Trophoblast cell (in vitro differentiated cells and primary cell): ENCODE results near the gene PRKAR1B.

Source experiments
- DNase-seq, 2 donors: peaks; one replicate each; pipeline ENCODE4 v3.0.0-alpha.2; 2016
- H2AFZ ChIP-seq: 2 replicates; pipeline ENCODE4 v1.6.1; 2013; ENCODE audit warnings: low read length, moderate library complexity, mild to moderate bottlenecking; ENCODE audit not compliant: insufficient read depth, poor library complexity
- H2AK5ac ChIP-seq: 2 replicates; pipeline ENCODE4 v1.6.1; 2013; ENCODE audit warnings: mild to moderate bottlenecking, low read length
- H2BK120ac ChIP-seq: 2 replicates; pipeline ENCODE4 v1.6.1; 2013; ENCODE audit warnings: low read length, mild to moderate bottlenecking, moderate library complexity; ENCODE audit not compliant: insufficient read depth, poor library complexity
- H2BK12ac ChIP-seq: 2 replicates; pipeline ENCODE4 v1.6.1; 2013; ENCODE audit warnings: mild to moderate bottlenecking, low read length, moderate library complexity
- H2BK5ac ChIP-seq: 2 replicates; pipeline ENCODE4 v1.6.1; 2013; ENCODE audit warnings: low read length, low read depth, moderate library complexity, mild to moderate bottlenecking; ENCODE audit not compliant: poor library complexity
- H3K14ac ChIP-seq: 2 replicates; pipeline ENCODE4 v1.6.1; 2013; ENCODE audit warnings: mild to moderate bottlenecking, low read length
- H3K18ac ChIP-seq: 2 replicates; pipeline ENCODE4 v1.6.1; 2013; ENCODE audit warnings: mild to moderate bottlenecking, low read length
- H3K23ac ChIP-seq: 2 replicates; pipeline ENCODE4 v1.6.1; 2013; ENCODE audit warnings: low read length
- H3K27ac ChIP-seq: 2 replicates; pipeline ENCODE4 v1.5.1; 2013; ENCODE audit warnings: low read depth, mild to moderate bottlenecking, inconsistent platforms, low read length, moderate library complexity
- H3K27me3 ChIP-seq: 2 replicates; pipeline ENCODE4 v1.6.1; 2013; ENCODE audit warnings: inconsistent platforms, mild to moderate bottlenecking, low read length, moderate library complexity; ENCODE audit not compliant: insufficient read depth
- H3K36me3 ChIP-seq, 2 experiments: 1 replicate in 1 of 2; 2 replicates in 1 of 2; pipeline ENCODE4 v1.6.1; 2013; ENCODE audit warnings: low read length in 2 of 2, mild to moderate bottlenecking in 2 of 2, moderate library complexity in 1 of 2; ENCODE audit not compliant: insufficient read depth in 2 of 2, control insufficient read depth in 1 of 2
- H3K4ac ChIP-seq: 2 replicates; pipeline ENCODE4 v1.6.1; 2013; ENCODE audit warnings: low read depth, mild to moderate bottlenecking, low read length, moderate library complexity
- H3K4me1 ChIP-seq, 2 experiments: 1 replicate in 1 of 2; 2 replicates in 1 of 2; pipeline ENCODE4 v1.6.1; 2013; ENCODE audit warnings: low read length in 2 of 2, mild to moderate bottlenecking in 2 of 2, moderate library complexity in 1 of 2; ENCODE audit not compliant: insufficient read depth in 2 of 2, control insufficient read depth in 1 of 2
- H3K4me2 ChIP-seq: 2 replicates; pipeline ENCODE4 v1.6.1; 2013; ENCODE audit warnings: inconsistent platforms, mild to moderate bottlenecking, low read length, moderate library complexity
- H3K4me3 ChIP-seq: 2 replicates; pipeline ENCODE4 v1.5.1; 2013; ENCODE audit warnings: mild to moderate bottlenecking, low read depth, low read length, inconsistent platforms
- H3K79me1 ChIP-seq: one replicate; pipeline ENCODE4 v1.6.1; 2013; ENCODE audit warnings: low read length
- H3K79me2 ChIP-seq: 2 replicates; pipeline ENCODE4 v1.6.1; 2013; ENCODE audit warnings: low read length, mild to moderate bottlenecking; ENCODE audit not compliant: control insufficient read depth, insufficient read depth, poor library complexity
- H3K9ac ChIP-seq: 2 replicates; pipeline ENCODE4 v1.6.1; 2013; ENCODE audit warnings: mild to moderate bottlenecking, low read length
- H3K9me3 ChIP-seq: 2 replicates; pipeline ENCODE4 v1.6.1; 2013; ENCODE audit warnings: low read depth, mild to moderate bottlenecking, control low read depth, inconsistent platforms, low read length; ENCODE audit not compliant: insufficient read depth
- H4K12ac ChIP-seq: 2 replicates; pipeline ENCODE4 v1.6.1; 2013; ENCODE audit warnings: low read depth, mild to moderate bottlenecking, low read length, moderate library complexity
- H4K8ac ChIP-seq: 2 replicates; pipeline ENCODE4 v1.6.1; 2013; ENCODE audit warnings: low read depth, mild to moderate bottlenecking, low read length, moderate library complexity
- H4K91ac ChIP-seq: one replicate; pipeline ENCODE4 v1.6.1; 2013; ENCODE audit warnings: low read depth, mild to moderate bottlenecking, low read length, moderate library complexity
- WGBS: extraction: QIAGEN DNeasy Blood & Tissue Kit; methylation state at CpG from one replicate; pipeline ENCODE4 v1.1.7; 2013; ENCODE audit warnings: missing lambda C conversion rate; ENCODE audit not compliant: insufficient read length, insufficient coverage; ENCODE audit errors: extremely low coverage; 5-methylcytosine and 5-hydroxymethylcytosine counted together

Gene PRKAR1B

DNA sequence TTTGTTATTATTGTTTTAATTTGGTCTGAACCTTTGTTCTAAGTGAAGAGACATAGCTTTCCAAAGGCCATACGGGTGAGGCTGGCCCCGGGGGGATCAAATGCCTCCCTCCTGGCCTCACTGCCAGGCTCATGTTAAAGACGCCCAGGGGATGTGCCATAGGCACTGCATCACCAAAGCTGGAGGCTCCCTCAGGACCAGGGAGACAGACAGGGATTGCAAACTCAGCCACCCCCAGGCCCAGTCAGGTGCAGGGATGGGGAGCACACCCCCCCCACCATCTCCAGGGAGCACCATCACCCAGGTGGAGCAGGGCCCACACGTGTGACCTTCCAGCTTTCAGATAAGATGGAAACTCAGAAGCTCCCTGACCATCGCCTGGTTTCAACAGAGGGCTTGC lies 96.5 kb downstream of the PRKAR1B start:
- H3K4me1 ChIP-seq, result no peaks in the 10 kb centered on the region
- H4K12ac ChIP-seq, result no peak overlapping the region
- H3K14ac ChIP-seq, result no peak overlapping the region
- H3K4ac ChIP-seq, result no peak overlapping the region
- no peak overlapping the region for H3K9ac ChIP-seq
- no peak overlapping the region for H2AK5ac ChIP-seq
- no peak overlapping the region for H3K27ac ChIP-seq
- WGBS, result no CpG with 5 or more reads among the region's 5 CpGs
- no peaks in the 10 kb centered on the region for H3K36me3 ChIP-seq
- DNase-seq, result no peak
- no peak overlapping the region for H3K4me2 ChIP-seq
- no peaks in the 10 kb centered on the region for H3K79me1 ChIP-seq
- peaks cover 2% of the 10 kb centered on the region for H3K79me2 ChIP-seq
- H3K18ac ChIP-seq, result no peak overlapping the region
- H3K23ac ChIP-seq, result no peak overlapping the region
- H2AFZ ChIP-seq, result no peak overlapping the region
- H2BK120ac ChIP-seq, result no peak overlapping the region
- no peak overlapping the region for H2BK12ac ChIP-seq
- H4K91ac ChIP-seq, result no peak overlapping the region
- H3K4me3 ChIP-seq, result no peak overlapping the region
- peaks cover under 1% of the 10 kb centered on the region for H3K9me3 ChIP-seq
- H2BK5ac ChIP-seq, result no peak overlapping the region
- H3K27me3 ChIP-seq, result no peaks in the 10 kb centered on the region
- no peak overlapping the region for H4K8ac ChIP-seq

- Histone ChIP-seq H4K91ac (no peak overlapping the region), H4K12ac (no peak overlapping the region), H3K27me3 (no peaks in the 10 kb centered on the region), H3K36me3 (no peaks in the 10 kb centered on the region), H3K14ac (no peak overlapping the region), H2AFZ (no peak overlapping the region), H3K4me1 (no peaks in the 10 kb centered on the region), H3K23ac (no peak overlapping the region), H3K27ac (no peak overlapping the region), H3K79me1 (no peaks in the 10 kb centered on the region), H2BK12ac (no peak overlapping the region), H2BK5ac (no peak overlapping the region), H3K9ac (no peak overlapping the region), H2AK5ac (no peak overlapping the region), H3K9me3 (peaks cover 3% of the 10 kb centered on the region), H3K4me2 (no peak overlapping the region), H4K8ac (no peak overlapping the region), H2BK120ac (no peak overlapping the region), H3K79me2 (peaks cover 2% of the 10 kb centered on the region), H3K4ac (no peak overlapping the region), H3K18ac (no peak overlapping the region), H3K4me3 (no peak overlapping the region)
- no CpG with 5 or more reads among the region's 12 CpGs for WGBS
- no peak for DNase-seq
Measured at GRCh38 chr7:630111-630511, 97.0 kb downstream of the PRKAR1B start.

DNA sequence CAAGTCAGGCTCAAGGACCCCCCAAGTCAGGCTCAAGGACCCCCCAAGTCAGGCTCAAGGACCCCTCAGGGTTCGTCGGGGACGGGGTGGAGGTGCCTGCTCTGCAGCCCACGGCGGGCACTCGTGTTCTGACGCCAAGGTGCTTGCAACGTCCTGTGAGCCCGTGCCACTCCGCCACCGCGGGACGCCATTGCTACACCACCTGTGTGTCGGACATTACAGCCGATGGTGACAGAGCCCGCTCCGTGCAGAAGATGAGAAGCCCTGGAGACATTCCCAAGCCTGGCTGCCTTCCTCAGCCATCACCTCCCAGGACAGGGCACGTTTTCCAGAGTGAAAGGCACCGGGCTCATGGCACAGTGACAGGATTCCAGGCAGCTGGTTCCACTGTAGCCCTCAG lies 98.3 kb downstream of the PRKAR1B start:
- Histone ChIP-seq H2BK12ac (no peak overlapping the region), H3K79me2 (peaks cover 2% of the 10 kb centered on the region), H3K4me2 (no peak overlapping the region), H3K23ac (no peak overlapping the region), H2BK5ac (no peak overlapping the region), H3K14ac (no peak overlapping the region), H4K12ac (no peak overlapping the region), H3K4me3 (no peak overlapping the region), H4K91ac (no peak overlapping the region), H4K8ac (no peak overlapping the region), H3K9ac (no peak overlapping the region), H3K36me3 (no peaks in the 10 kb centered on the region), H3K79me1 (no peaks in the 10 kb centered on the region), H3K27ac (no peak overlapping the region), H2AK5ac (no peak overlapping the region), H3K27me3 (no peaks in the 10 kb centered on the region), H3K9me3 (peaks cover 5% of the 10 kb centered on the region), H3K18ac (no peak overlapping the region), H2AFZ (no peak overlapping the region), H3K4me1 (no peaks in the 10 kb centered on the region), H2BK120ac (no peak overlapping the region), H3K4ac (no peak overlapping the region)
- no peak for DNase-seq
- no CpG with 5 or more reads among the region's 19 CpGs for WGBS

GRCh38 chr7:628402-628763 lies 98.7 kb downstream of the PRKAR1B start:
- Histone ChIP-seq H4K91ac (no peak overlapping the region), H3K36me3 (no peaks in the 10 kb centered on the region), H3K79me1 (no peaks in the 10 kb centered on the region), H4K8ac (no peak overlapping the region), H2AK5ac (no peak overlapping the region), H3K4me2 (no peak overlapping the region), H4K12ac (no peak overlapping the region), H2BK5ac (no peak overlapping the region), H3K9ac (no peak overlapping the region), H2BK120ac (no peak overlapping the region), H2AFZ (no peak overlapping the region), H3K4me1 (no peaks in the 10 kb centered on the region), H3K14ac (no peak overlapping the region), H3K4me3 (no peak overlapping the region), H3K18ac (no peak overlapping the region), H3K4ac (no peak overlapping the region), H3K27me3 (no peaks in the 10 kb centered on the region), H3K27ac (no peak overlapping the region), H3K23ac (no peak overlapping the region), H2BK12ac (no peak overlapping the region), H3K79me2 (peaks cover 2% of the 10 kb centered on the region), H3K9me3 (peaks cover 8% of the 10 kb centered on the region)
- no CpG with 5 or more reads among the region's 13 CpGs for WGBS
- DNase-seq, result no peak
